Measurements from ENCODE around the gene PRRT4.

The PRRT4 gene

GRCh38 chr7:128361411-128362379 is at the start of gene PRRT4:
Gene PRRT4 (minus strand): TSS chr7:128361690.
- DNase-seq: peak in 1 of 2 experiments; percentile 26
- TF ChIP-seq GATA1 (IDR thresholded peaks at IDR 0.05; ENCODE audit: low read depth, low read length) (no peak), POLR2A (IDR thresholded peaks at IDR 0.05; ENCODE audit: low read length) (no peak)

DNA sequence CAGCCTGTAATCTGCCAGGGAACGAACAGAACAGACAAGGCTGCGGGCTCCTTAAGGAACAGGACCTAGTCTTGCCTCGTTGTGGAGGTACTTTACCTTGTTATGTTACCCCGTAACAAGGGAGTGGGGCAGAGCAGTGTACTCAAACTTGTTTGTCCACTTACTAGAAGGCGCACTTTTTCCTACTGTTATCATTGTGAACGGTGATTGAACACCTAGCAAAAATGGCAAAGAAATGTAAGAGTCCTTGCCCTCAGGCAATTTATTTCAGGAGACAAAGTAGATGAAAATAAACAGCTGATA is 48.9 kb upstream of the PRRT4 start:
- DNase-seq: peak in 1 of 2 experiments; percentile 46
- TF ChIP-seq POLR2A (IDR thresholded peaks at IDR 0.05; ENCODE audit: low read length) (no peak), GATA1 (IDR thresholded peaks at IDR 0.05; ENCODE audit: low read depth, low read length) (no peak)

DNA sequence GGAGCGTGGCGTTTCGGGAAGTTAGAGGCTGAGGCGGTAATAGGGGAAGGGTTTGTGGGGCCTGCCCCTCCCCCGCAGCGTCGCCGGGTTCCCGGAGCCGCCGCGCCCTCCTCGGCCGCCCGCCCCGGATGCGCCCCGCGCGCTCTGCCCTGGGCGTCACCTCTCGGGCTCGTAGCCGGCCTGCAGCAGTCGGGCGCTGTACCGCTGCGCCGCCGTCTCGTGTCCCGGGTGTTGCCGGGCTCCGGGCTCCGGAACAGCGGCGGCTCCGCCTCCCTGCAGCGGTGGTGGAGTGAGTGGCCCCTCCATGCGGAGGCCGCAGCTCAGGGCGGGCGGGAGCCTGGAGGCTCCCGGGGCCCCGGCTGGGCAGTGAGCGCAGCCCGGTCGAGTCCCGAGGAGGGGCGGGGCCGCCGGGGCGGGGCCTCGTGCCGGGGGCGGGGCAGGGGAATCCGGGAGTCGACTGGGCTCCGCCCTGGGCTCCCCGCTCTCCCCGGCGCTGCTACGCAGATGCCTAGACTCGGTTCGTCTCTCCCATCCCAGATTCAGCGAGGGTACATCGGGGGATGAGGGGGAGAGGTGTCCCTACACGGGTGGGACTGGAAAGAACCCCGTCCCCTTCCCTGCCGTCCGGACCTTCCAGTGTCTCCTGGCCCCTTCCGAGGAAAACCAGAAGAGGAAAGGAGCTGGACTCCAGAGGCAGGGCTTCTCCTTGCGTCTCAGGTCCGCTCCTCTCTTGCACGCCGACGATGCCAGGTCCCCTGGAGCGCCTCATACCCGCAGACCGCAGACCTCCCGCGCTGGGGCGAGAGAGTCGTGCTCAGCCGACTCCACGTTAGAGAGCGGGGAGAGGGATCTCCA is 48.3 kb upstream of the PRRT4 start, which contains the start of gene IMPDH1:
Gene IMPDH1 (minus strand): TSS at position 387 of the 855 bp plus-strand sequence. CDS start 81 bp downstream, at position 306.
- TF ChIP-seq POLR2A (IDR thresholded peaks at IDR 0.05; ENCODE audit: low read length) (no peak), GATA1 (IDR thresholded peaks at IDR 0.05; ENCODE audit: low read depth, low read length) (no peak)
- DNase-seq: peak; percentile 76 to 80

- peak in 1 of 2 experiments; percentile 22 for DNase-seq
- no peak for TF ChIP-seq GATA1 (IDR thresholded peaks at IDR 0.05; ENCODE audit: low read depth, low read length)
- TF ChIP-seq POLR2A (IDR thresholded peaks at IDR 0.05; ENCODE audit: low read length): no peak
Observed at GRCh38 chr7:128408709-128409595, 47.5 kb upstream of the PRRT4 start.

DNA sequence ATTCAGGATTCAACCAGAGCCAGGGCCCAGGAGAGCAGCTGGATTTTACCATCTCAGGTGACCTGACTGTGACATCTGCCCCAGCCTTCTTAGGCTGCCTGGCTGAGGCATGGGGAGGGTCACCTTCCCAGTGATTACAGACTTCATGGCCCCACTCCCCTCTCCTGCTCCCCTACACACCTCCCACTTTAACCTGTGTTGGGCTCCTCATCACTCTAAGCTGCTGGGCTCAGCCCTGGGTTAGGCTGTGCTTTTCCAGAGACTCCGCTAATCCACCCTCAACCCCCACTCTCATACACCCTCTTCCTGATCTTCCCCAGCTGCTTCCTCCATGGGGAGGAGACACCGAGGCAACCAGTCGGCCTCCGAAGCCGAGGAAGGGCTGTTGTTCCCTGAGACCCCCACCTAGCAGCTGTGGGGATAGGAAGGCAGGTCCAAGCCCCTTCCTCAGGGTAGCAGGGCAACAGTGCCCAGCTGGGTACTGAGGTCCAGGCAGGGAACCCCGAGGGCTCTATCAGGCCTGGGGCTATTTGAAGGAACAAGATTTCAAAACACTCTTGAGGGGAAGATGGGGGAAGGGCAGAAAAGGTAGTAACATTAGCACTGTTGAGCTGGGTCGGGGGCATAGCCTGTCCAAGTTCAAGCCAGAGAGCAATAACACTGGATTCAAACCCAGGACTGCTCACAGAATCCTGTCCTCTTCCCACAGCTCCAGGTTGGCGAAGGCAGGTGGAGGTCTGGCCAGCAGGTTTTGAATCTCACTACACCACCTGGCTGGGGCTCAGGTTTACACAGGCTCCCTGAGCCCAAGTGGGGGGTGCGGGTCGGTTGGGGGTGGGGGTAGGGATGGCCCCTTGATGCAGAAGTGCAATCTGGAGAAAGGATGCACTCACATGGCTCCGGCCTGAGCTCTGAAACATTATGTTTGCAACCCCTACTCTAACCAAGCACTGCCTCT is 46.5 kb upstream of the PRRT4 start:
- no peak for DNase-seq
- TF ChIP-seq GATA1 (IDR thresholded peaks at IDR 0.05; ENCODE audit: low read depth, low read length): no peak
- TF ChIP-seq POLR2A (IDR thresholded peaks at IDR 0.05; ENCODE audit: low read length): no peak

- no peak for DNase-seq
- TF ChIP-seq POLR2A (IDR thresholded peaks at IDR 0.05; ENCODE audit: low read length): no peak
- no peak for TF ChIP-seq GATA1 (IDR thresholded peaks at IDR 0.05; ENCODE audit: low read depth, low read length)
Observed at GRCh38 chr7:128407233-128407589, 45.7 kb upstream of the PRRT4 start.

- no peak for DNase-seq
- TF ChIP-seq GATA1 (IDR thresholded peaks at IDR 0.05; ENCODE audit: low read depth, low read length) (no peak), POLR2A (IDR thresholded peaks at IDR 0.05; ENCODE audit: low read length) (no peak)
Observed at GRCh38 chr7:128406314-128407232, 45.1 kb upstream of the PRRT4 start.

GRCh38 chr7:128405471-128406313 is 44.2 kb upstream of the PRRT4 start:
- no peak for TF ChIP-seq POLR2A (IDR thresholded peaks at IDR 0.05; ENCODE audit: low read length)
- peak; percentile 76 to 78 for DNase-seq

GRCh38 chr7:128404886-128405470 is 43.5 kb upstream of the PRRT4 start:
- DNase-seq: no peak
- TF ChIP-seq POLR2A (IDR thresholded peaks at IDR 0.05; ENCODE audit: low read length) (no peak), GATA1 (IDR thresholded peaks at IDR 0.05; ENCODE audit: low read depth, low read length) (no peak)

GRCh38 chr7:128404143-128404681 is 42.7 kb upstream of the PRRT4 start:
- no peak for DNase-seq

More at GRCh38 chr7:128404143-128404681, 42.7 kb upstream of the PRRT4 start:
- TF ChIP-seq POLR2A (IDR thresholded peaks at IDR 0.05; ENCODE audit: low read length) (no peak), GATA1 (IDR thresholded peaks at IDR 0.05; ENCODE audit: low read depth, low read length) (no peak)
